Left ventricle myocardium inferior (tissue), 1 donor: ENCODE measurements around the gene ZNF488. TPM values are rescaled to one million over a fixed set of nuclear protein-coding genes. Genes with fewer than 3 reads are reported as not detected.

ENCODE experiments used
- DNase-seq: peaks from one replicate; pipeline ENCODE4 v3.0.0-alpha.2; 2020
- H3K27ac ChIP-seq: fragments of 200-600 bp; replicated peaks from 2 replicates; pipeline ENCODE4 v1.8.0; 2021
- H3K27me3 ChIP-seq: fragments of 200-600 bp; 2 replicates; pipeline ENCODE4 v1.8.0; 2021; ENCODE audit warnings: low read depth
- H3K36me3 ChIP-seq: fragments of 200-600 bp; 2 replicates; pipeline ENCODE4 v1.8.0; 2021
- H3K4me1 ChIP-seq: fragments of 200-600 bp; 2 replicates; pipeline ENCODE4 v1.8.0; 2021
- H3K4me3 ChIP-seq: fragments of 200-600 bp; 2 replicates; pipeline ENCODE4 v1.8.0; 2021; ENCODE audit warnings: mild to moderate bottlenecking, moderate library complexity
- H3K9me3 ChIP-seq: fragments of 200-600 bp; replicated peaks from 2 replicates; pipeline ENCODE4 v1.8.0; 2021
- intact Hi-C: fragments of 100-400 bp; cut with micrococcal nuclease; formaldehyde crosslinking; loops from one replicate; pipeline ENCODE4 v1.11.0; 2022
- total RNA-seq: library from RNA; stranded (reverse); fragmentation: NEBNext Ultra II Directional; extraction: Animal tissue kit (Norgen Biotek cat#: 25700); gene quantifications from one replicate; pipeline ENCODE4 v1.2.1, GENCODE V29; 2021
- TF ChIP-seq, protein P1 (sequence below): fragments of 200-600 bp; IDR thresholded peaks from 2 replicates; pipeline ENCODE4 v1.8.0; 2021; ENCODE audit warnings: antibody characterized with exemption, mild to moderate bottlenecking, borderline replicate concordance
- donor health status: DM: no; HTN: yes; CAD: no; lungs with severe emphysema.

Gene ZNF488
- total RNA-seq, 1 donor from 2014 or later = 0.05 TPM

GRCh38 chr10:47339759-47340607, 44.1 kb downstream of the ZNF488 start:
- no peak for DNase-seq
- Histone ChIP-seq H3K27ac (no peak overlapping the region), H3K27me3 (peaks cover 36% of the 10 kb centered on the region), H3K36me3 (no peaks in the 10 kb centered on the region), H3K4me1 (no peaks in the 10 kb centered on the region), H3K4me3 (no peak overlapping the region), H3K9me3 (no peaks in the 10 kb centered on the region)
- intact Hi-C loops = no loop called here
- TF ChIP-seq, protein P1, sequence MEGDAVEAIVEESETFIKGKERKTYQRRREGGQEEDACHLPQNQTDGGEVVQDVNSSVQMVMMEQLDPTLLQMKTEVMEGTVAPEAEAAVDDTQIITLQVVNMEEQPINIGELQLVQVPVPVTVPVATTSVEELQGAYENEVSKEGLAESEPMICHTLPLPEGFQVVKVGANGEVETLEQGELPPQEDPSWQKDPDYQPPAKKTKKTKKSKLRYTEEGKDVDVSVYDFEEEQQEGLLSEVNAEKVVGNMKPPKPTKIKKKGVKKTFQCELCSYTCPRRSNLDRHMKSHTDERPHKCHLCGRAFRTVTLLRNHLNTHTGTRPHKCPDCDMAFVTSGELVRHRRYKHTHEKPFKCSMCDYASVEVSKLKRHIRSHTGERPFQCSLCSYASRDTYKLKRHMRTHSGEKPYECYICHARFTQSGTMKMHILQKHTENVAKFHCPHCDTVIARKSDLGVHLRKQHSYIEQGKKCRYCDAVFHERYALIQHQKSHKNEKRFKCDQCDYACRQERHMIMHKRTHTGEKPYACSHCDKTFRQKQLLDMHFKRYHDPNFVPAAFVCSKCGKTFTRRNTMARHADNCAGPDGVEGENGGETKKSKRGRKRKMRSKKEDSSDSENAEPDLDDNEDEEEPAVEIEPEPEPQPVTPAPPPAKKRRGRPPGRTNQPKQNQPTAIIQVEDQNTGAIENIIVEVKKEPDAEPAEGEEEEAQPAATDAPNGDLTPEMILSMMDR = no peak

DNA sequence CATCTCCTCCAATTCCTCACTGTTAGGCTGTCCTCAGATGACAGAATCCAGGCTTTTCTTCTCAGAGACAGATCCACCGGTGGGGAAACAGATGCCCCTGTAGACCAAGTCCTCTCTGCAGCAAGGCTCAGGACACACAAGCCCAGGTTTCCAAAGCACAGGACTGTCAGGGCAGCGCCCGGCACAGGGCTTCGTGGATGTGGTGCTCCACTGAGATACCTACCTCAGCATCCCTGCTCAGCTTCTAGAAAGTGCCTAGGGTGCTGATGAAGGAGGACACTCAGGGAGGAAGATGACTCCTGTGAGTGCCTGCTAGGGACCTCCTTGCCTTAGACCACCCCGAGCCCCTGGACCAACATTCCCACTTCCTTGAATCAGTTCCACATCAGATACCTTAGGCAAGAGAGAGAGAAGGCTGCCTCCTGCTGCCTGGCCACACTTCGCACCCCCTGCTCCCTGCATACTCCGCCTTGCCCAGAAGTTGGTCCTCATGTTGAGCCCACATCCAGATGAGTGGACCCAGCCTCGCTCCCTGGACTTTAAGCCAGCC, 44.8 kb downstream of the ZNF488 start:
- Histone ChIP-seq H3K36me3 (no peaks in the 10 kb centered on the region), H3K9me3 (no peaks in the 10 kb centered on the region), H3K27me3 (peaks cover 42% of the 10 kb centered on the region), H3K27ac (no peak overlapping the region), H3K4me3 (no peak overlapping the region), H3K4me1 (no peaks in the 10 kb centered on the region)
- no peak for DNase-seq
- intact Hi-C loops = no loop called here
- TF ChIP-seq, protein P1 = no peak

GRCh38 chr10:47337310-47337709, 46.8 kb downstream of the ZNF488 start:
- peaks cover 45% of the 10 kb centered on the region for H3K27me3 ChIP-seq
- intact Hi-C loops = no loop called here
- TF ChIP-seq, protein P1 = no peak
- no peaks in the 10 kb centered on the region for H3K36me3 ChIP-seq
- H3K4me3 ChIP-seq = no peak overlapping the region
- H3K4me1 ChIP-seq = no peaks in the 10 kb centered on the region
- no peak overlapping the region for H3K27ac ChIP-seq
- no peaks in the 10 kb centered on the region for H3K9me3 ChIP-seq
- DNase-seq = no peak

GRCh38 chr10:47336387-47337134, 47.5 kb downstream of the ZNF488 start:
- TF ChIP-seq, protein P1 = no peak
- no peaks in the 10 kb centered on the region for H3K9me3 ChIP-seq
- no peak overlapping the region for H3K4me3 ChIP-seq
- H3K4me1 ChIP-seq = no peaks in the 10 kb centered on the region
- H3K27me3 ChIP-seq = peaks cover 42% of the 10 kb centered on the region
- H3K36me3 ChIP-seq = no peaks in the 10 kb centered on the region
- intact Hi-C loops = no loop called here
- H3K27ac ChIP-seq = no peak overlapping the region
- DNase-seq = no peak

GRCh38 chr10:47335906-47336305, 48.2 kb downstream of the ZNF488 start:
- intact Hi-C loops = no loop called here
- no peak for DNase-seq
- no peaks in the 10 kb centered on the region for H3K36me3 ChIP-seq

More at GRCh38 chr10:47335906-47336305, 48.2 kb downstream of the ZNF488 start:
- Histone ChIP-seq H3K27ac (no peak overlapping the region), H3K4me1 (no peaks in the 10 kb centered on the region), H3K4me3 (no peak overlapping the region), H3K27me3 (peaks cover 39% of the 10 kb centered on the region), H3K9me3 (no peaks in the 10 kb centered on the region)
- TF ChIP-seq, protein P1 = no peak
